ENCODE data around the gene ATG4D. TPM values are rescaled to one million over a fixed set of nuclear protein-coding genes. Genes with fewer than 3 reads are reported as not detected.
"Not testable (repeated sequence)": the region's sequence is repeated elsewhere in the genome, so short reads cannot be mapped to it uniquely, and the experiment has no call there.

Gene ATG4D
- total RNA-seq, 1 donor from 2014 or later: 11.1 TPM

GRCh38 chr19:10552510-10553053 is 8.9 kb downstream of the ATG4D start:
- DNase-seq: no peak

DNA sequence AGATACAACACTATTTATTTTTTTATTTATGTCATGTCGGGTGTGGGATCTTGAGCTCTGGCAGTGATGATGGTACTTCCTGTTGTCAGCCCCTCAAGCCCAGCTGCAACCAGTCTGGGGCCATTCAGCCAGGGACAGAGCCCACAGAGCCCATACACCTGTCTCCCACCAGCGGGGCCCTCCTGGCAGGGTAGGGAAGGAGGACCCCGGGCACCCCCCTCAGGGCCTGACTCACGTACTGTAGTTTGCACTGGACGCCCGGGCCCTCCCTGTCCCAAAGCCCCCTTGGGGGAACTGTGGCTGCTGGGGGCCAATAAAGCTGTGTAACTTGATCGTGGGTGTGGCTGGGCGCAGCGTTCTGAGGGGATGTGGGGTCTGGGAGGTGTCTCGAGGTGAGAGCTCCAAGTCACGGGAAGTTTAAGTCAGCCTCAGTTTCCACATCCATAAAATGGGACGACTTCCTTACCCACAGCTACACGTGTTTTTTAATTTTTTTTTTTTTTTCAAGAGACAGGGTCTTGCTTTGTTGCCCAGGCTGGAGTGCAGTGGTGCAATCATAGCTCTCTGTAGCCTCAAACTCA is 9.5 kb downstream of the ATG4D start:
- DNase-seq: no peak

DNA sequence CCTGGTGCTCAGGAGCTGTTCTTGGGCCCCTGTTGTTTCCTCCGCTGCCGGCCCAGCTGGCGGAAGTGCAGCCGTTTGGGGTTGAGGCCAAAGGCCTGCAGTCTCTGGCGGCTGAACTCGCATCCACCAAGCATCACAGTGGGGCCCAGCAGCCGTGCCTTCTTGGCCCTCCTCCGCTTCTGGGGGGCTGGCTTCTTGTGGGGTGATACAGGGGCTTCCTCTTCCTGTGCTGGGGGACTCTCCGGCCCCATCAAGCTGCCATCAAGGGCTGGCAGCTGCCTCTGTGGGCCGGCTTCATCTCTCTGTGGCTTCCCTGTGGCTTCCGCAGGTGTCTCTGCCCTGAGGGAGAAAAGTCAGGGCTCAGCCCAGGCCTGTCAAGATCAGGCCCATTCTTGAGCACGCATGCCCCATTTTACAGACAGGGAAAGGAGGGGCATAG is 10.3 kb downstream of the ATG4D start:
- no peak for DNase-seq

DNA sequence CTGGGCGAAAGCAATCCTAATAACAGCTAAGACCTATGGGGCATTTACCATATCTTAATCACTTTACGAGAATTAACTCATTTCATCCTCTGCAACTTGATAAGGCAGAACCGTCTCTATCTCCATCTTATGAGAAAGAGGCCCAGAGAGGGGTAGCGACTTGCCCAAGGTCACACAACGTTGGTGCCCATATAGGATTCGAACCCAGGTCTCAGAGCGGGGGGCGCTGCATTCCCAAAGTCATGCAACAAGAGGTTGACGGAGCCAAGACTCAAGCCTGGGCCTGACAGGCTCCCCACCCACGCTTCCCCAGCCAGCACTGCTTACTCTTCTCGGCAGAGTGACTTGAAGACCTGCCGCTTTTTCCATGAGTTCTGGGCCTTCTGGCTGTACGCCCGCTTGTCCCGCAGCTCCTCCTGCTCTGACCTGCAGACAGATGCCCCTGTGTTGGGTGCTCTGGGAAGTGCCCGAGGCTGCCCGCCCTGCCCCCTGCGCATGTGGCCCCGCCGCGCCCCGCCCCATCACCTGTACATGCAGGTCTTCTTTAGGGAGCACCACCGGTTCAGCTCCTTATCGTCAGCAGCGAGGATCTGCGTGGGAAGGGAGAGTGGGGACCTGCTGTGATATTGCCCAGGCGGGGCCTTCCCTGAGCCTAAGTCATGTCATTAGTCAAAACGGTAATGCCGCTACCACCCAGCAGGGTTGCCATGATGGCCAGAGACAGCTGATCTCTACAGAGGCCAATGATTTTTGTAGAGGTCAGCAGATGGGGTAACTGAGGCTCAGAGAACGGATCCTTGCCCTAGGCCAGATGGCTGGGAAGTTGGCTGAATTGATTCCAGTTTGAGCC is 11.3 kb downstream of the ATG4D start:
- DNase-seq: no peak

DNA sequence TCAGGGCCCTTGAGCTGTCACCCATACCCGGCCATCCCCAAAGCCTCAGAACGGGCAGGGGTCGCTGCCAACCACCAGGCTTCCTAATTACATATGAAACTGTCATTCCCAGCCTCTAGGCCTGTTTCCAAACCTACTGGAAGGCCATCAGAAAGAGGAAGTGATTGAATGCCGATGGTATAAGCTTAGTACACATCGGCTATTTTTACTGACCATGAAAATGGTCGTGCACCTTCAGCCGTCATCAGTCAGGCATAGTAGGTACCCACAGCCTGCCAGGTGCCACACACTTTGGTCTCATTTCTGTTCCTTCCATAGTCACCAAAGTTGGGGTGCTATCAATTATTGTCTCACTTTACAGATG is 11.9 kb downstream of the ATG4D start:
- no peak for DNase-seq

- DNase-seq: no peak
Observed at GRCh38 chr19:10557603-10558197, 14.0 kb downstream of the ATG4D start.

DNA sequence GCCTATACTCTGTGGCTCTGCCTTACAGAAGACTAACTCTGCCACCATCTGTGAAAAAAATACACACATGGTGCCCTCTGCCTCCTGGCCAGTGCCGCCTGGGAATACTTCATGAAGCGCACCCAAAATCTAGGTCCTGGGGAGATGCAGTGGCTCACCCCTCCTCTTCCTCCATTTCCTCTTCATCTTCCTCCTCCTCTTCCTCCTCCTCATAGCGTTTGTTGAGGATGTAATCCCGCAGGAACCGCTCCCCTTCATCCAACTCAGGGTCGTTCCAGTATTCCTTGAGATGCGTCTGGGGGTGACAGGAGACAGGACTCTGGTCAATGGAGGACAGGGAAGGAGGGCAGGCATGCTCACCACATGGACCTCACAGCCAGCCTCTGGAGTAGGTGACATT is 16.4 kb downstream of the ATG4D start:
- DNase-seq: no peak

DNA sequence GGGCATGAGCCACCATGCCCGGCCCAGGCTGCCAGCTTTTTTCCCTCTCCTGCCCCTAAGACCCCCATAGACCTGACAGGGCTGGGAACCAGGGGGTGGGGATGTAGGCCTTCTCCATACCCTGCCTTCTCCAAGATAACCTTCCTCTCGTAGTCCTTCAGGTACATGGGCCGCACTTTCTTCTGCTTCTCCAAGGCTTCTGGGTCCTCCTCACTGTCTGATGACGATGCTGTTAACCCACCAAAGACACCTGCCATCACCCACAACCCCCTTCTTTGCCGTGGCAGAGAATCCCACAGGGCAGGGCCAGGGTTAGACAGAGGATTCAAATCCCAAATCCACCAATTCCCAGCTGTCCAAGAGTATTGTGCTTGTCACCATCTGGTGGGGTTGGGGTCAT is 18.9 kb downstream of the ATG4D start:
- DNase-seq: no peak

GRCh38 chr19:10565028-10565566 is 21.4 kb downstream of the ATG4D start:
- no peak for DNase-seq

GRCh38 chr19:10565567-10566407 is 22.1 kb downstream of the ATG4D start, which contains the start of gene KRI1:
Gene KRI1, minus strand, starts transcription at chr19:10566010. Its CDS starts 11 bp downstream, at chr19:10565999.
- peak; percentile 97 for DNase-seq

- DNase-seq: no peak
Observed at GRCh38 chr19:10566408-10566657, 22.6 kb downstream of the ATG4D start.

- no peak for DNase-seq
Observed at GRCh38 chr19:10566658-10567410, 23.1 kb downstream of the ATG4D start.

DNA sequence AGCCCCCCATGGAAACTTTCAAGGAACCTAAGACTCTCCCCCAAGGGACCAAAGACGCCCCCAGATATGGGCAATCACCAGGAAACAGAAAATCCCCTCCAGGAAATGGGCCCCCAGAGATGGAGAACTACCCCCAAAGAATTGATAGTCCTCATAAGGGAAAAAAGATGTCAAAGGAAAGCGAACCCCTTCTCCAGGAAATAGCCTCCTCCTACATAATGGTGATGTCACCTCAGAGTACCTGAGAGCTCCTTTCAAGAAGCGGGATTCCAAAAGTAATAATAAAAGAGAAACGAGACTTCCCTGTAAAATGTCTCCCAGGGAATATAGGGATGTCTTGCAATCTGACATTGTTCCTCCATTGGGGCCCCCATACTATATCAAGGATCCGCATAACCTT is 24.0 kb downstream of the ATG4D start:
- DNase-seq: no peak

DNA sequence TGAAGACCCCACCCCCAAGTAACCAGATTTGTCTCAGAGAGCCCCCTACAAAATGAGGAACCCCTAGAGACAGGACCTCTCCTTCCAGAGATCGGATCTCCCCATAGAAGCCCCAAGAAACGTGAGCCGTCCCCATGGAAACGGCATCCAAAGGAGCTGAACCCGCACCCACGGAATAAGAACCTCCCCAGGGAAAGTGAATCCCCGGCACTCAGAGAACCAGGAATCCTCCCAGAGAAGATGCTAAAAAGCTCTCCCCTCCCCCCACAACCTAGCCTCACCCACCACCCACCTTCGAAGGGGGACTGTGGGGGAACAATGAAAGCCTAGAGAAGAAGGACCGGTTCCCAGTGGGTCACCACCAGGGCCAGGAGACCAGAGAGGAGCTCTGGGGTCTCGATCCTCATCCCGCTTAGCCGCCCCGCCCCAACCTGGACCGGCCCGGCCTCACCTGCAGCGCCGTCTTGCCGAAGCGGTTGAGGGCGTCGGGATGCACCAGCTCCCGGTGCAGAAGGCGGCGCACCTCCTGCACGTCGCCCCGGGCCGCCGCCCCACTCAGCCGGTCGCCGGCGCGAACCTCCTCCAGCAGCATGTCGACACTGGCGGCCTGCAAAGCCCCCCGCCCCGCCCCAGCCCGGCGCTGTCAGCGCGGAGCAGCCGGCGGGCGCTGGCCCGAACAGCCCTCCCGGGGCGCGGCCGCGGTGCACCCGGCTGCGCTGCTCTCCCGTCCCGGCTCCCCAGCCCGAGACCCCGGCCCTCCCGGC is 24.5 kb downstream of the ATG4D start:
- no peak for DNase-seq

GRCh38 chr19:10568826-10569651 is 25.3 kb downstream of the ATG4D start, which contains the start of gene CDKN2D:
Gene CDKN2D, minus strand, starts transcription at chr19:10568979. Its CDS starts 326 bp downstream, at chr19:10568653.
- DNase-seq: peak; percentile 98

- DNase-seq: not testable (repeated sequence)
Observed at GRCh38 chr19:10573793-10574192, 30.1 kb downstream of the ATG4D start.

- DNase-seq: no peak
Observed at GRCh38 chr19:10574462-10574861, 30.8 kb downstream of the ATG4D start.

GRCh38 chr19:10575011-10575716 is 31.5 kb downstream of the ATG4D start:
- DNase-seq: no peak

DNA sequence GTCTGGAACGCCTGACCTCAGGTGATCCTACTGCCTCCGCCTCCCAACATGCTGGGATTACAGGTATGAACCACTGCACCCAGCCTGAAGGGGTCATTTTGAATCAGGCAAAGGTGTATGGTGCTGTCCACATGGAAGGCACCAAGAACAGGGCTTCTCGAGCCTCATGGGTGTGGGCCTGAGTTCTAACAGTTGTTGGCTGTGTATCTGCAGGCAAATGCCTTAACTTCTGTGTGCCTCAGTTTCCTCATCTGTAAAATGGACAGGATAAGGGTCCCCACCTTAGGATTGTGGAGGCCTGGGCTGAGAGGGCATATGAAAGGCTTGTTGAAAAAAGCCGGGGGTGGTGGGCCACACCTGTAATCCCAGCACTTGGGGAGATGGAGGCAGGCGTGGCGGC is 34.2 kb downstream of the ATG4D start:
- no peak for DNase-seq
